ENCODE measurements around the gene PGM5. TPM values are rescaled to one million over a fixed set of nuclear protein-coding genes. Genes with fewer than 3 reads are reported as not detected.

Gene PGM5
- total and polyA plus RNA-seq, 2 of the 8 experiments (the other 6 are each of a cell fraction or from before 2014, with no cell fraction given) = not detected

DNA sequence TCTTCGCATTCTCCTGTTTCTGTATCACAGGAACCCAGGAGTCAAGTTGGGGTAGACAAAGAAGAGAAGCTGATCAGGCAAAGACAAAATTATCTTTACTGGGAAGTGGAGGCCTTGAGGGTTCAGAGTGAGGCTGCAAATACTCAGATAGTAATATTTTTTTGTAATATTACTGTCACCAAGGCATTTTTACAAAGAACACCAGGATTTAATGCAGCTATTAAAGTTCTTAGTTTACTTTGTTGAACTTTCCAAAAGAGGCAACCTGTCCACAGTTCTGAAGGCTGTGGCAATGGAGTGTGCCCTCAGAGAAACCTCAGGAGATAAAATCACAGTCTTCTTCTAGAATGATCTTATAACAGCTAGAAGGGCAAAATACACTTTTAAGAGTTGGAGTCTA lies 74.9 kb downstream of the PGM5 start (continued):
- no peak for TF ChIP-seq SUZ12 (IDR thresholded peaks at IDR 0.05; ENCODE audit: low read length)
- TF ChIP-seq EZH2 (IDR thresholded peaks at IDR 0.05; ENCODE audit: low read depth, low read length, severe bottlenecking) = no peak
- TF ChIP-seq TBP (IDR thresholded peaks at IDR 0.05; ENCODE audit: low read depth, low read length) = no peak
